ENCODE measurements around the gene BARHL1.

DNA sequence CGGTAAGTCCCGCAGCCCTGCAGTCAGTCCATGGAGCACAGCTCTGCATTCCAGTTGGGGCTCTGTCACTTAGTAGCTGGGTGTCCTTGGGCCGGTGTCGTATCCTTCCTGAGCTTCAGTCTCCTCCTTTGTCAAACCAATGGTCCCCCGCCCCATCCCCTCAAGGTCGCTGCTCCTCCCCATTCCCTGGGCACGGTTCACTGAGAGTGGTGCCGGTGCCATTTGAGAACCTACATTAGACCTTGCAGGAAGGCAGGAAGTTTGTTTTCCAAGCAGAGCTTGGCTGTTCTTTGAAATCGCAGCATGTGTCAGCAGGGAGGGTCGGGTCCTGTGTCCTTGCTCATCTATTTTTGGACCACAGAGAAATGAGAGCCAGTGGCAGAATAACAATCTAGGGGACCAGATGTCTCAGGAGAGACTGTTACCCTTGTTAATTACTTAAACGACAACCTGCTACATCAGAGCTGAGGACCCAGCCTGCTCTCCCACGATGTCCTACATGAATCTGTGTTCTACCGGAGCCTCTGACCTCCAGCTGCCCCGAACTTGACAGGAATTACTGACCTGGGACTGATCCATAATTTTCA is 21.7 kb upstream of the BARHL1 start:
- TF ChIP-seq, protein P1, sequence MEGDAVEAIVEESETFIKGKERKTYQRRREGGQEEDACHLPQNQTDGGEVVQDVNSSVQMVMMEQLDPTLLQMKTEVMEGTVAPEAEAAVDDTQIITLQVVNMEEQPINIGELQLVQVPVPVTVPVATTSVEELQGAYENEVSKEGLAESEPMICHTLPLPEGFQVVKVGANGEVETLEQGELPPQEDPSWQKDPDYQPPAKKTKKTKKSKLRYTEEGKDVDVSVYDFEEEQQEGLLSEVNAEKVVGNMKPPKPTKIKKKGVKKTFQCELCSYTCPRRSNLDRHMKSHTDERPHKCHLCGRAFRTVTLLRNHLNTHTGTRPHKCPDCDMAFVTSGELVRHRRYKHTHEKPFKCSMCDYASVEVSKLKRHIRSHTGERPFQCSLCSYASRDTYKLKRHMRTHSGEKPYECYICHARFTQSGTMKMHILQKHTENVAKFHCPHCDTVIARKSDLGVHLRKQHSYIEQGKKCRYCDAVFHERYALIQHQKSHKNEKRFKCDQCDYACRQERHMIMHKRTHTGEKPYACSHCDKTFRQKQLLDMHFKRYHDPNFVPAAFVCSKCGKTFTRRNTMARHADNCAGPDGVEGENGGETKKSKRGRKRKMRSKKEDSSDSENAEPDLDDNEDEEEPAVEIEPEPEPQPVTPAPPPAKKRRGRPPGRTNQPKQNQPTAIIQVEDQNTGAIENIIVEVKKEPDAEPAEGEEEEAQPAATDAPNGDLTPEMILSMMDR (IDR thresholded peaks at IDR 0.05; ENCODE audit: poor library complexity, severe bottlenecking), result no peak
- TF ChIP-seq POLR2AphosphoS5 (IDR thresholded peaks at IDR 0.05), result no peak
- no peak for TF ChIP-seq EZH2 (IDR thresholded peaks at IDR 0.05; ENCODE audit: borderline replicate concordance, insufficient read depth, low read length, poor library complexity, severe bottlenecking)
- TF ChIP-seq TAF1 (IDR thresholded peaks at IDR 0.05; ENCODE audit: low read depth), result no peak
- TF ChIP-seq RAD21 (conservative IDR thresholded peaks at IDR 0.05), result no peak
- TF ChIP-seq, protein P2, sequence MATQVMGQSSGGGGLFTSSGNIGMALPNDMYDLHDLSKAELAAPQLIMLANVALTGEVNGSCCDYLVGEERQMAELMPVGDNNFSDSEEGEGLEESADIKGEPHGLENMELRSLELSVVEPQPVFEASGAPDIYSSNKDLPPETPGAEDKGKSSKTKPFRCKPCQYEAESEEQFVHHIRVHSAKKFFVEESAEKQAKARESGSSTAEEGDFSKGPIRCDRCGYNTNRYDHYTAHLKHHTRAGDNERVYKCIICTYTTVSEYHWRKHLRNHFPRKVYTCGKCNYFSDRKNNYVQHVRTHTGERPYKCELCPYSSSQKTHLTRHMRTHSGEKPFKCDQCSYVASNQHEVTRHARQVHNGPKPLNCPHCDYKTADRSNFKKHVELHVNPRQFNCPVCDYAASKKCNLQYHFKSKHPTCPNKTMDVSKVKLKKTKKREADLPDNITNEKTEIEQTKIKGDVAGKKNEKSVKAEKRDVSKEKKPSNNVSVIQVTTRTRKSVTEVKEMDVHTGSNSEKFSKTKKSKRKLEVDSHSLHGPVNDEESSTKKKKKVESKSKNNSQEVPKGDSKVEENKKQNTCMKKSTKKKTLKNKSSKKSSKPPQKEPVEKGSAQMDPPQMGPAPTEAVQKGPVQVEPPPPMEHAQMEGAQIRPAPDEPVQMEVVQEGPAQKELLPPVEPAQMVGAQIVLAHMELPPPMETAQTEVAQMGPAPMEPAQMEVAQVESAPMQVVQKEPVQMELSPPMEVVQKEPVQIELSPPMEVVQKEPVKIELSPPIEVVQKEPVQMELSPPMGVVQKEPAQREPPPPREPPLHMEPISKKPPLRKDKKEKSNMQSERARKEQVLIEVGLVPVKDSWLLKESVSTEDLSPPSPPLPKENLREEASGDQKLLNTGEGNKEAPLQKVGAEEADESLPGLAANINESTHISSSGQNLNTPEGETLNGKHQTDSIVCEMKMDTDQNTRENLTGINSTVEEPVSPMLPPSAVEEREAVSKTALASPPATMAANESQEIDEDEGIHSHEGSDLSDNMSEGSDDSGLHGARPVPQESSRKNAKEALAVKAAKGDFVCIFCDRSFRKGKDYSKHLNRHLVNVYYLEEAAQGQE (IDR thresholded peaks at IDR 0.05; ENCODE audit: borderline replicate concordance), result no peak
- TF ChIP-seq EP300 (conservative IDR thresholded peaks at IDR 0.05; ENCODE audit: poor library complexity, severe bottlenecking), result no peak
- no peak for TF ChIP-seq MXI1 (conservative IDR thresholded peaks at IDR 0.05; ENCODE audit: poor library complexity, severe bottlenecking)
- TF ChIP-seq SMC3 (conservative IDR thresholded peaks at IDR 0.05; ENCODE audit: poor library complexity), result no peak

All from neural cell (in vitro differentiated cells).